T-helper 9 cell (primary cell): Measurements from ENCODE around the gene ALG1L2.
"Not testable (repeated sequence)": the region's sequence is repeated elsewhere in the genome, so short reads cannot be mapped to it uniquely, and the experiment has no call there.

ENCODE experiments used
- DNase-seq: peaks from one replicate; pipeline ENCODE4 v3.0.0-alpha.2; 2020

ALG1L2 gene

DNA sequence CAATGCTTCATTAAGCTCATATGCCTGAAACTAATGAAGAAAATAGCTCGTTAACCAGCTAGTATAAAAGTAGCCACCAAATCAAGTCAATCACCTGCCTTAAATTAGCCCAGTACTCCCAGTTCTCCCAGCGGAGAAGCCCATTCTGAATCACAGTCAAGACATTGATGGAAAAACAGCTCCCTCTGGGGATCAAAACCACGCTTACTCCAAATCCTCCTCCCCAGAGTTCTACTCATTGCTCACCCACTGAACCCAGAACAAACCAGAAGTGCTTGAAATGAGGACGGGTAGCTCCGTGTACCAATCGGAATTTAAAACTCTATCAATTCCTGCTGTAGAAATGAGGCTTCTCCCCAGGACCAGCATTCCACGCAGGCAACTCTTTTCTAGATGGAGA is 54.7 kb downstream of the ALG1L2 start:
- DNase-seq: not testable (repeated sequence)

DNA sequence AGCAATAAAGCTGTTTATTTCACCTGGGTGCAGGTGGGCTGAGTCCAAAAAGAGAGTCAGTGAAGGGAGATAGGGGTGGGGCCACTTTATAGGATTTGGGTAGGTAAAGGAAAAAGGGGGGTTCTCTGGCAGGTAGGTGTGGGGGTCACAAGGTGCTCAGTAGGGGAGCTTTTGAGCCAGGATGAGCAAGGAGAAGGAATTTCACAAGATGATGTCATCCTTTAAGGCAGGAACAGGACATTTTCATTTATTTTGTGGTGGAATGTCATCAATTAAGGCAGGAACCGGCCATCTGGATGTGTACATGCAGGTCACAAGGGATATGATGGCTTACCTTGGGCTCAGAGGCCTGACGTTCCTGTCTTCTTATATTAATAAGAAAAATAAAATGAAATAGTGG is 56.1 kb downstream of the ALG1L2 start:
- not testable (repeated sequence) for DNase-seq

DNA sequence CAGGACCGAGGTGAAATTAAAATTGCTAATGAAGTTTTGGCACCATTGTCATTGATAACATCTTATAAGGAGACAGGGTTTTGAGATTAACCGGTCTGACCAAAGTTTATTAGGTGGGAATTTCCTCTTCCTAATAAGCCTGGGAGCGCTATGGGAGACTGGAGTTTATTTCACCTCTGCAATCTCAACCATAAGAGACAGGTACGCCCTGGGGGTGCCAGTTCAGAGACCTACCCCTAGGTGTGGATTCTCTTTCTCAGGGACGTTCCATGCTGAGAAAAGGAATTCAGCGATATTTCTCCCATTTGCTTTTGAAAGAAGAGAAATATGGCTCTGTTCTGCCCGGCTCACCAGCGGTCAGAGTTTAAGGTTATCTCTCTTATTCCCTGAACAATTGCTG is 57.4 kb downstream of the ALG1L2 start:
- DNase-seq: not testable (repeated sequence)

DNA sequence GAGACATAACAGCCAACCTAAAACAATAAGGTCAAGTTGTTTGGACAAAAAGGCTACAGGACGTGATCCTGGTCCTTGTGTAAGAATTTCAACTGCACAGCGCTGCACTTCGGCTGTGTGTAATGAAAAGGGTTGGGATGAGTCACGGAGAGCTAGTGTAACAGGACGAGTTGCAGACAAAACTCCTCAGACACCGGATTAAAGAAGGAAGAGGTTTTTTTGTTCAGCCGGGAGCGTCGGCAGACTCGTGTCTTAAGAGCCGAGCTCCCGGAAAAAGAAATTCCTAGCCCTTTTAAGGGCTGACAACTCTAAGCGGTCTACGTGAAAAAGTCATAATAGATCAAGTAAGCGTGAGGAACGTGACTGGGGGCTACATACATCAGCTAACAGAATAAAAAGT is 59.1 kb downstream of the ALG1L2 start:
- DNase-seq: not testable (repeated sequence)

DNA sequence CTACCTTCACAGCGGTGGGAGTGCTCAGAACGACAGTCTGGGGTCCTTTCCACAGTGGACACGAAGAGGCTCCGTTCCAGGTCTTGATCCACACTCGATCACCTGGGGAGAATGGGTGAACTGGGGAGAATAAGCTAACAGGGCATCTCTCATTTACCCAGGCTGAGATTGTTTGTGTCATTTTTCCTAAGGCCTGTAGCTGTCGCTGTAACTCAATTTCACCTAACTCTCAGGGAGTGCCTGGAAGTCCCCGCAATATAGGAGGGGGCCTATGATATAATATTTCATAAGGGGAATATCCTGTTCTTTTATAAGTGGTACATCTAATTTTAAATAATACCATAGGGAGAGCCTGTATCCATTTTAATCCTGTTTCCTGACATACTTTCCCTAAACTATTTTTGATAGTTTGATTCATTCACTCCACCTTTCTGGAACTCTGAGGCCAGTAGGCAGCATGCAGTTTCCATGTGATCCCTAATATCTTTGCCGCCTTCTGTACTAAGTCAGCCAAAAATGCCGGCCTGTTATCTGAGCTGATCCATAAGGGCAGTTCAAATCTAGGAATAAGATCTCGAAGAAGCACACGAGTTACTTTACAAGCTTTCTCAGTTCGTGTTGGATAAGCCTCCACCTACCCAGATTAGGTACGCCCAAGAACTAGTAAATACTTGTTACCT is 62.2 kb downstream of the ALG1L2 start:
- DNase-seq: not testable (repeated sequence)

DNA sequence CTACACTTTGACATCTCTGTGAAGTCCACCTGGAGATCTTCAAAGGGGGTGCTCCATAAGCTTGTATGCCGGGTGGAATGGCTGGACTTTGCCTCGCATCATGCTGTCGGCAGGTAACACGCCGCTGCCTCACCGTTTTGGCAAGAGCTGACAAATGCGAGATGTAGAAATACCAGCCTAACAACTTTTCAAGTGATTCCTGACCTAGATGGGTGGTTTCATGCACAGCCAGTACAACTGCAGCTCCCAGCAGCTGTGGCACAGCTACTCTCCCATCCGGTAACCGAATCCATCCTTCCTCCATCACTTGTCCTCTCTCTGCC is 62.7 kb downstream of the ALG1L2 start:
- not testable (repeated sequence) for DNase-seq

DNA sequence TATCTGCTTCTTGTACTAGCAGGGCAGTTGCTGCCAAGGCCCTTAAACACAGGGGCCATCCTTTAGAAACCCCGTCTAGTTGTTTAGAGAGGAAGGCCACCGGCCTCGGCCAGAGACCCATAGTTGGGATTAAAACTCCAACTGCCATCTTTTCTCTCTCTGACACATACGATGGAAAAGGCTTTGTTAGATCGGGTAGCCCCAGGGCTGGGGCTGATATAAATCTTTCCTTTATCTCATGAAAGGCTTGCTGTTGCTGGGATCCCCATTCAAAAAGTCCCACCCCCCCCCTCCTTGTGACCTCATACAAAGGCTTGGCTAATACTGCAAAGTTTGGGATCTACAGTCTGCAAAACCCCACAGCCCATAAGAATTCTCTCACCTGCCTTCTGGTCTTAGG is 63.8 kb downstream of the ALG1L2 start:
- not testable (repeated sequence) for DNase-seq

DNA sequence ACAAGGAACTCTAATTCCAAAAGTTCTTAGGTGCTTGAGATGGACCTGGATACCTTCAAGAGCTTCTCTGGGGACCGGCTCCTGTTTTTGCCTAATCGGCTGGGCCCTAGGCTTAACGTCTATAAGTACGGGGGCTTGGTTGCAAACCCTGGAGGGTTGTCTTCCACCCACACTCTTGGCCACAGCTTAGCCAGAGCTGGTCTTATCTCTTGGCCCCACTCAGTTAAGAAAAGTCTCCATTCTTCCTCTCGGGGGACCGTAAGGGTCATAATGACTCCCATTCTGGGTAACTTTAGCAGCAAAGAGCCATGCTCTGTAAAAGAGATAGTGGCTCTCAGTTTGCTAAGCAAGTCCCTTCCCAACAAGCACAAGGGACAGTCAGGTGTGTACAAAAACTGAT is 64.8 kb downstream of the ALG1L2 start:
- not testable (repeated sequence) for DNase-seq
